Measurements from ENCODE around the gene CCDC70.

- no peak for TF ChIP-seq CTCF (IDR thresholded peaks at IDR 0.05; ENCODE audit: low read depth, low read length)
- TF ChIP-seq MAX (IDR thresholded peaks at IDR 0.05; ENCODE audit: low read depth, low read length) = no peak
- TF ChIP-seq POLR2A (IDR thresholded peaks at IDR 0.05; ENCODE audit: extremely low read depth, insufficient read length) = no peak
- TF ChIP-seq MYC (IDR thresholded peaks at IDR 0.05; ENCODE audit: low read depth, low read length) = no peak
Observed at GRCh38 chr13:51828730-51829567, 32.8 kb upstream of the CCDC70 start.

Measured in NB4 (cell line).